HCT116 (cell line): ENCODE measurements around the gene AP4M1. TPM values are rescaled to one million over a fixed set of nuclear protein-coding genes. Genes with fewer than 3 reads are reported as not detected.

Source experiments
- ATAC-seq: fragments of 200-7000 bp; cut with Tn5 transposase; 2 replicates; pipeline ENCODE4 v1.9.1; 2020; ENCODE audit warnings: mild to moderate bottlenecking, moderate library complexity
- BruUV-seq: library from RNA; stranded (reverse); fragments of 400-500 nt; replicated peaks from 2 replicates; lab custom pipeline; 2021; lab: Mats Ljungman, UMichigan
- CTCF ChIA-PET: fragments of 300-600 bp; sonication (Branson Sonifier 250); formaldehyde crosslinking; loops from one replicate; lab custom pipeline; 2021; ENCODE audit warnings: antibody characterized with exemption; lab: Charles Lee
- POLR2A ChIA-PET: fragments of 300-600, 350-600 bp; sonication (Branson Sonifier 250); formaldehyde crosslinking; loops from one replicate; lab custom pipeline; 2021; ENCODE audit warnings: antibody characterized with exemption; lab: Charles Lee
- RAD21 ChIA-PET, 2 experiments: fragments of 300-600 bp; sonication (Branson Sonifier 250); formaldehyde crosslinking; loops; one replicate each; lab custom pipeline; 2023; ENCODE audit warnings: low total read pairs in 2 of 2; ENCODE audit not compliant: uncharacterized antibody in 2 of 2, unreplicated experiment in 2 of 2, low non-redundant PET in 1 of 2; lab: Charles Lee
- DNase-seq: peaks from one replicate; pipeline ENCODE4 v3.0.0-alpha.2; 2010; ENCODE audit warnings: low read depth, low spot score
- H2AFZ ChIP-seq: fragments of 200-600 bp; shearing (Covaris generic), sonication (generic); 2 replicates; pipeline ENCODE4 v1.6.1; 2017; ENCODE audit warnings: low read depth, mixed run types, mixed read lengths, antibody characterized with exemption, low read length; ENCODE audit not compliant: poor library complexity, severe bottlenecking
- H3K27ac ChIP-seq: 2 replicates; pipeline ENCODE4 v1.5.1; 2012; ENCODE audit warnings: low read depth, low read length
- H3K27me3 ChIP-seq: fragments of 200-600 bp; sonication (generic); 2 replicates; pipeline ENCODE4 v1.6.1; 2016; ENCODE audit warnings: mixed run types, low read length, mixed read lengths; ENCODE audit not compliant: insufficient read depth
- H3K36me3 ChIP-seq, 2 experiments: fragments of 200-500 bp in 1 of 2; fragments of 200-600 bp in 1 of 2; sonication (Bioruptor generic) in 1 of 2; sonication (generic) in 1 of 2; 2 replicates each; pipeline versions ENCODE4 v1.5.1 to v1.6.1; 2014 to 2016; ENCODE audit warnings: low read length in 2 of 2, inconsistent platforms in 1 of 2, mixed read lengths in 1 of 2, mixed run types in 1 of 2; ENCODE audit not compliant: insufficient read depth in 2 of 2, control insufficient read depth in 1 of 2
- H3K4me1 ChIP-seq, 2 experiments: fragments of 200-600 bp in 1 of 2; sonication (generic) in 1 of 2; 2 replicates each; pipeline versions ENCODE4 v1.5.1 to v1.6.1; 2012 to 2017; ENCODE audit warnings: low read length in 2 of 2, inconsistent platforms in 1 of 2, mild to moderate bottlenecking in 1 of 2, mixed read lengths in 1 of 2, mixed run types in 1 of 2, moderate library complexity in 1 of 2; ENCODE audit not compliant: insufficient read depth in 2 of 2, control insufficient read depth in 1 of 2
- H3K4me2 ChIP-seq: fragments of 200-600 bp; sonication (generic); 2 replicates; pipeline ENCODE4 v1.6.1; 2017; ENCODE audit warnings: mixed run types, low read length, mixed read lengths
- H3K4me3 ChIP-seq, 2 experiments: fragments of 200-600 bp in 1 of 2; sonication (generic) in 1 of 2; replicated peaks in 1 of 2; 2 replicates each; pipeline ENCODE4 v1.5.1; 2011 to 2016; ENCODE audit warnings: low read length in 2 of 2, control low read depth in 1 of 2, low read depth in 1 of 2, mild to moderate bottlenecking in 1 of 2, mixed read lengths in 1 of 2, mixed run types in 1 of 2
- H3K79me2 ChIP-seq: fragments of 200-600 bp; sonication (generic); 2 replicates; pipeline ENCODE4 v1.6.1; 2017; ENCODE audit warnings: mild to moderate bottlenecking, mixed run types, low read length, moderate library complexity, mixed read lengths; ENCODE audit not compliant: insufficient read depth
- H3K9ac ChIP-seq: fragments of 200-600 bp; sonication (generic); 2 replicates; pipeline ENCODE4 v1.6.1; 2016; ENCODE audit warnings: low read length, mixed read lengths
- H3K9me2 ChIP-seq: fragments of 200-600 bp; sonication (generic), shearing (Covaris generic); 2 replicates; pipeline ENCODE4 v1.6.1; 2017; ENCODE audit warnings: mixed run types, mild to moderate bottlenecking, moderate library complexity; ENCODE audit not compliant: insufficient read depth
- H3K9me3 ChIP-seq, 2 experiments: fragments of 200-500 bp in 1 of 2; fragments of 200-600 bp in 1 of 2; sonication (Bioruptor generic) in 1 of 2; sonication (generic) in 1 of 2; 2 replicates each; pipeline ENCODE4 v1.6.1; 2014 to 2017; ENCODE audit warnings: low read length in 2 of 2, mixed read lengths in 2 of 2, inconsistent platforms in 1 of 2, low read depth in 1 of 2, mild to moderate bottlenecking in 1 of 2, mixed run types in 1 of 2, moderate library complexity in 1 of 2; ENCODE audit not compliant: control insufficient read depth in 1 of 2, insufficient read depth in 1 of 2
- H4K20me1 ChIP-seq: fragments of 200-600 bp; sonication (generic), shearing (Covaris generic); 2 replicates; pipeline ENCODE4 v1.6.1; 2017; ENCODE audit warnings: mixed run types, mild to moderate bottlenecking, moderate library complexity; ENCODE audit not compliant: insufficient read depth
- CBX3 ChIP-seq: IDR thresholded peaks from 2 replicates; pipeline ENCODE4 v1.6.1; 2012; ENCODE audit warnings: low read depth
- CEBPB ChIP-seq: IDR thresholded peaks from 2 replicates; pipeline ENCODE4 v1.6.1; 2012; ENCODE audit warnings: low read depth
- CTCF ChIP-seq, 3 experiments: fragments of 200-600 bp in 1 of 3; sonication (generic) in 1 of 3; IDR thresholded peaks in 2 of 3; conservative IDR thresholded peaks in 1 of 3; 2 replicates each; pipeline ENCODE4 v1.5.1; 2012 to 2017; ENCODE audit warnings: low read depth in 2 of 3, low read length in 2 of 3, antibody characterized with exemption in 1 of 3, borderline replicate concordance in 1 of 3, control low read depth in 1 of 3, mild to moderate bottlenecking in 1 of 3, mixed read lengths in 1 of 3, mixed run types in 1 of 3, moderate library complexity in 1 of 3; ENCODE audit not compliant: insufficient read depth in 1 of 3
- EGR1 ChIP-seq: IDR thresholded peaks from 2 replicates; pipeline ENCODE4 v1.6.1; 2012; ENCODE audit warnings: low read depth
- ELF1 ChIP-seq: IDR thresholded peaks from 2 replicates; pipeline ENCODE4 v1.6.1; 2012; ENCODE audit warnings: low read depth, borderline replicate concordance
- EZH2 ChIP-seq: fragments of 200-600 bp; sonication (generic); IDR thresholded peaks from 2 replicates; pipeline ENCODE4 v1.6.1; 2017; ENCODE audit warnings: antibody characterized with exemption, mixed run types
- EZH2phosphoT487 ChIP-seq: fragments of 200-600 bp; IDR thresholded peaks from 2 replicates; pipeline ENCODE4 v1.6.1; 2018; ENCODE audit warnings: antibody characterized with exemption, borderline replicate concordance
- FOSL1 ChIP-seq: IDR thresholded peaks from 2 replicates; pipeline ENCODE4 v1.6.1; 2012; ENCODE audit warnings: low read depth
- JUND ChIP-seq: IDR thresholded peaks from 2 replicates; pipeline ENCODE4 v1.6.1; 2012
- MAX ChIP-seq: IDR thresholded peaks from 2 replicates; pipeline ENCODE4 v1.6.1; 2012
- POLR2A ChIP-seq: IDR thresholded peaks from 2 replicates; pipeline ENCODE4 v1.7.0; 2011; ENCODE audit warnings: borderline replicate concordance; ENCODE audit not compliant: insufficient read depth, insufficient read length; ENCODE audit errors: extremely low read depth
- POLR2AphosphoS5 ChIP-seq: IDR thresholded peaks from 2 replicates; pipeline ENCODE4 v1.6.1; 2011; ENCODE audit warnings: mild to moderate bottlenecking, low read depth, low read length, moderate library complexity
- SIN3A ChIP-seq: IDR thresholded peaks from 2 replicates; pipeline ENCODE4 v1.6.1; 2012; ENCODE audit warnings: low read depth
- SP1 ChIP-seq: IDR thresholded peaks from 2 replicates; pipeline ENCODE4 v1.6.1; 2012; ENCODE audit warnings: low read depth
- SRF ChIP-seq: IDR thresholded peaks from 2 replicates; pipeline ENCODE4 v1.6.1; 2012; ENCODE audit warnings: low read depth
- TCF7L2 ChIP-seq: IDR thresholded peaks from 2 replicates; pipeline ENCODE4 v1.7.0; 2011; ENCODE audit warnings: borderline replicate concordance, inconsistent platforms; ENCODE audit not compliant: insufficient read depth, insufficient read length; ENCODE audit errors: extremely low read depth
- YY1 ChIP-seq: IDR thresholded peaks from 2 replicates; pipeline ENCODE4 v1.6.1; 2011; ENCODE audit warnings: low read length, low read depth, moderate library complexity, mild to moderate bottlenecking; ENCODE audit not compliant: insufficient replicate concordance; ENCODE audit errors: extremely low read depth
- ZFX ChIP-seq: fragments of 450-650 bp; IDR thresholded peaks from 2 replicates; pipeline ENCODE4 v1.6.1; 2017
- ZNF274 ChIP-seq: fragments of 200-500 bp; sonication (Bioruptor generic); IDR thresholded peaks from 2 replicates; pipeline ENCODE4 v1.6.1; 2014; ENCODE audit warnings: mild to moderate bottlenecking, low read depth, low read length, inconsistent platforms
- intact Hi-C: fragments of 100-400 bp; cut with micrococcal nuclease; formaldehyde crosslinking; loops from 2 replicates; pipeline ENCODE4 v1.10.0; 2022
- total RNA-seq: library from RNA; stranded (reverse); gene quantifications from one replicate; pipeline ENCODE4 v1.2.1, GENCODE V29; 2021; ENCODE audit not compliant: unreplicated experiment
- TF ChIP-seq, protein P1 (sequence below): IDR thresholded peaks from 2 replicates; pipeline ENCODE4 v1.6.1; 2012

The AP4M1 gene
- total RNA-seq, 1 experiment from 2014 or later, result 20.0 TPM

DNA sequence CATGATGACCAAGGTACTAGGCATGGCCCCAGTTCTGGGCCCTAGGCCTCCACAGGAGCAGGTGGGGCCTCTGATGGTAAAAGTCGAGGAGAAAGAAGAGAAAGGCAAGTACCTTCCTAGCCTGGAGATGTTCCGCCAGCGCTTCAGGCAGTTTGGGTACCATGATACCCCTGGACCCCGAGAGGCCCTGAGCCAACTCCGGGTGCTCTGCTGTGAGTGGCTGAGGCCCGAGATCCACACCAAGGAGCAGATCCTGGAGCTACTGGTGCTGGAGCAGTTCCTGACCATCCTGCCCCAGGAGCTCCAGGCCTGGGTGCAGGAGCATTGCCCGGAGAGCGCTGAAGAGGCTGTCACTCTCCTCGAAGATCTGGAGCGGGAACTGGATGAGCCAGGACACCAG lies 44.4 kb upstream of the AP4M1 start:
- TSS peak; percentile 11 for BruUV-seq
- Histone ChIP-seq H3K4me2 (no peak overlapping the region), H3K27me3 (no peaks in the 10 kb centered on the region), H3K9ac (no peak overlapping the region), H3K36me3 (peaks cover 11 to 21% of the 10 kb centered on the region in 2 experiments; a peak in 3 of 4 replicates), H3K79me2 (no peaks in the 10 kb centered on the region), H3K4me1 (no peaks in the 10 kb centered on the region), H4K20me1 (no peaks in the 10 kb centered on the region), H3K9me2 (no peaks in the 10 kb centered on the region), H3K4me3 (no peak overlapping the region), H3K27ac (no peak overlapping the region), H2AFZ (no peak overlapping the region), H3K9me3 (no peaks in the 10 kb centered on the region)
- RAD21 ChIA-PET, result no interaction called here
- intact Hi-C loops, result no loop called here
- POLR2A ChIA-PET, result no interaction called here
- no peak for TF ChIP-seq JUND
- no peak for TF ChIP-seq EZH2phosphoT487
- no peak for TF ChIP-seq ZFX
- TF ChIP-seq SIN3A, result no peak
- no peak for TF ChIP-seq CEBPB
- no peak for TF ChIP-seq ELF1
- no peak for TF ChIP-seq TCF7L2
- TF ChIP-seq CBX3, result no peak
- TF ChIP-seq SRF, result no peak
- no peak for TF ChIP-seq ZNF274
- TF ChIP-seq POLR2AphosphoS5, result no peak
- DNase-seq (no peak), ATAC-seq (no peak)
- CTCF ChIA-PET, result no interaction called here

DNA sequence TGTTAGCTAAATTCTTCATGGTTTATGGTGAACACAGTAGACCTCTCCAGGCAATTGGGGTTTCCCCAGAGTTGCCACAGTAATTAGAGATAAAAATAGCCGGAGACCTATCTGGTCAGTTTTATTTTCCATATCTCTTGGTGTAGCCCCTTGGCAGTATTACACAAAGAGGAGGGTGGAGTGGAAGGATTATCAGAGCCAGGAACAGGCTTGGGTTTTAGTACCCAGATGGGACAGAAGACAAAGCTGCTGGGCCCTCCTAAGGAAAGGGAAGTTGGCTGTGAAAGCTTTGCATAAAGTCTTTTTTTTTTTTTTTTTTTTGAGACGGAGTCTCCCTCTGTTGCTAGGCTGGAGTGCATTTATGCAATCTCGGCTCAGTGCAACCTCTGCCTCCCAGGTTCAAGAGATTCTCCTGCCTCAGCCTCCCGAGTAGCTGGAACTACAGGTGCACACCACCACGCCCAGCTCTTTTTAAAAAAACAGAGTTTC lies 42.1 kb upstream of the AP4M1 start:
- Histone ChIP-seq H3K4me3 (no peak overlapping the region), H3K9me3 (no peaks in the 10 kb centered on the region), H3K4me2 (no peak overlapping the region), H3K79me2 (no peaks in the 10 kb centered on the region), H3K36me3 (peaks cover 15 to 18% of the 10 kb centered on the region in 2 experiments; a peak in 3 of 4 replicates), H3K9ac (no peak overlapping the region), H3K27ac (no peak overlapping the region), H3K27me3 (no peaks in the 10 kb centered on the region), H2AFZ (no peak overlapping the region), H3K4me1 (no peaks in the 10 kb centered on the region), H4K20me1 (no peaks in the 10 kb centered on the region), H3K9me2 (no peaks in the 10 kb centered on the region)
- ATAC-seq (no peak), DNase-seq (no peak)
- ChIA-PET POLR2A (no interaction called here), CTCF (no interaction called here), RAD21 (no interaction called here)
- BruUV-seq, result no TSS peak
- intact Hi-C loops, result no loop called here
- TF ChIP-seq POLR2A (no peak), CTCF (IDR thresholded peaks at IDR 0.05 in 2 of 3, conservative IDR thresholded peaks at IDR 0.05 in 1 of 3; ENCODE audit: borderline replicate concordance in 1 of 3, insufficient read depth in 1 of 3, low read depth in 2 of 3, low read length in 2 of 3) (no peak), ZFX (no peak), JUND (no peak), FOSL1 (no peak), TCF7L2 (no peak), YY1 (no peak), MAX (no peak), EZH2phosphoT487 (no peak), SP1 (no peak), CBX3 (no peak), EZH2 (no peak), CEBPB (no peak), ELF1 (no peak), EGR1 (no peak), SIN3A (no peak), POLR2AphosphoS5 (no peak)
- TF ChIP-seq, protein P1, sequence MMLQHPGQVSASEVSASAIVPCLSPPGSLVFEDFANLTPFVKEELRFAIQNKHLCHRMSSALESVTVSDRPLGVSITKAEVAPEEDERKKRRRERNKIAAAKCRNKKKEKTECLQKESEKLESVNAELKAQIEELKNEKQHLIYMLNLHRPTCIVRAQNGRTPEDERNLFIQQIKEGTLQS, result no peak
